ENCODE data around the gene CTNNA3.

Gene CTNNA3

DNA sequence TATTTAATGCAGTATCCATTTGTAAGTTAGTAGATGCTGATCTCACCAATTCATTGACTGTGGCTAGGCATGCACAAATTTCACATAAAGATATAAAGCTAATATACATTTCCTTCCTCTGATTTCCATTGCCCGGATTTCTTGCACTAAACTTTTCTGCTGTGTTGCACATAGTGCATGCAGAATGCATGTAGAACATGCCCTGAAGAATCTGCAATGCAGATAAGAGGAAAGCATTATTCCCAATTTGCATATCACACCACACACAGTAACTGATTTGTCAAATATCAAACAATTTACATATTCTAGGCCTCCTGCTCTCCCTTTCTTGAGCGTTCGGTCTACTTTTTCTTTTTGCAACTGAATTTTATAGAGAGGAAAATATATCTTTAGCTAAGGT, 646.0 kb downstream of the CTNNA3 start:
- in situ Hi-C loops (cut with MboI; ENCODE audit: low sequenced_read_pairs): no loop called here

DNA sequence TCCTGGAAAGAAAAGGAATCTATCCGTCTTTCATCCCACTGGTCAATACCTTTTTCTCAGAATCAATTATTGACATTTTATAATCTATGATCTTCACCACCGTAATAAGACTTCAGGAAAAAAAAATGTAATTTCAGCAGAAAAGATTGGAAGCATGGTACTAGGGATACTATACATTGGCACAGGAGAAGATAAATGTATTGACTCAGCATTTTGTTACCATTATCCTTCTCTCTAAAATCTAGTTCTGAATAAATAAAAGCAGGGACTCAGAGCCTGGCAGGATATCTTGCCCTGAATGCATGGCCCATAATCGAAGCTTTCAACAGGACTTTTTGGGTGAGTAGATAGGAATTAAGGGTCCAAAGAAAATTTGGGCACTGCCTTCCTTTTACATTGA, 649.5 kb downstream of the CTNNA3 start:
- in situ Hi-C loops (cut with MboI; ENCODE audit: low sequenced_read_pairs): no loop called here

DNA sequence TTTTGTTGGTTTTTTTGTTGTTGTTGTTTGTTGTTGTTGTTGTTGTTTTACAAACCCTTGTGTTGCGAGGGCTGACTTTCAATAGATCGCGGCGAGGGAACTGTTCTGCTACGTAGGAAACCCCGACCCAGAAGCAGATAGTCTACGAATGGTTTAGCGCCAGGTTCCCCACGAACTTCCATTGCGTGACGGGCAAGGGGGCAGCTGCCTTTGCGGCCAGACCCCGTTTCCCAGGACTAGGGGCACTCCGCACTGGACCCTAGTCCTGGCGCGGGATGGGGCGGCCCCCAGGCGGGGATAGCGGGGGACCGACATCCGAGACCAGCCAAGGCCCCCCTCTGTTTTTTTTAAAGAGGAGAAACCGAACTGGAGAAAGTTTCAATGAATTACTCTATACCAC, 650.6 kb downstream of the CTNNA3 start:
- in situ Hi-C loops (cut with MboI; ENCODE audit: low sequenced_read_pairs): no loop called here

DNA sequence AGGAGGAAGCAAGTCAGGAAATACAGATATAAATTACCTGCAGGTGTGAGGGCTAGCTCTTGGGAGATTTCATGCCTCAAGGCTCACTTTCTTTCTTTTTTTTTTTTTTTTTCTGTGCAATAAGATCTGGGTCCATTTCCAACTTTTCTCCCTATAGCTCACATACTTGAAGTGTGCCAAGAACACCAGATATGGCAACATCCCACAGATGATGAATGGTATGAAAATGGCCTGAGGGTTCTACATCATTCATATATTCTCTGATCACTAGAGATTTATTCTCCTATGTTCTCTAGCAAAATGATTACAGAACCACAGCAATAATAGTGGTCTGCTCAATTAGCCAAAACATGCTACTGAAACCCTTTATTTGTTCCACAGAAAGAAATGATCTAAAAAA, 653.0 kb downstream of the CTNNA3 start:
- in situ Hi-C loops (cut with MboI; ENCODE audit: low sequenced_read_pairs): no loop called here

DNA sequence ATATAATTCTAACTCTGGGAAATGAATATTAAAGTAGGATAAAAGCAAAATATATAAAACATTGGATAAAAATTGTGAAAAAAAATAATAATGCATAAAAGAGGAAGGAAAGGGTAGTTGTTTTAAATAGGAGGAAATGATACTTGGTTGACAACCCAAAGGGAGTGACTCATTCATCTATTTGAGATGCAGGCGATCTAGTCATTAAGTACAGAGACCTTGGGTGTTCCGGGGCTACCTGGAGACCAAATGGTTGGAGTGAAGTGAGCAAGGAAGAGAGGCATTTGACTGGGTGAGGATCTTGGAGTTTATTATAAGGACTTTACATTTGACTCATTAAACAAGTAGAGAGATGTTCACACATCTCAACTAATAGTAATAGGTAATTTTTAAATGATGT, 659.2 kb downstream of the CTNNA3 start:
- in situ Hi-C loops (cut with MboI; ENCODE audit: low sequenced_read_pairs): no loop called here

DNA sequence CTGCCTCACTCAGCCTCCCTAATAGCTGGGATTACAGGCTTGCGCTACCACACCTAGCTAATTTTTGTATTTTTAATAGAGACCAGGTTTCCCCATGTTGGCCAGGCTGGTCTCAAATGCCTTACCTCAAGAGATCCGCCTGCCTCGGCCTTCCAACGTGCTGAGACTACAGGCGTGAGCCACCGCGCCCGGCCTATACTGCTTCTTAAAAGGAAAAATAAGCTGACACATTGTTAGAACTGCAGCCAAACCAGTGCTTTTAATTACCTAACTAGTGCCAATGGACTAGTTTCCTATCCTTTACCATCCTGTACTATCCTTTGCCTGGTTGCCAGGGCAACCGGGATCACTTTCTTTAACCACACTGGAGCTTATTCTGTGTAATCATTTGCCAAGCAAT, 662.1 kb downstream of the CTNNA3 start:
- in situ Hi-C loops (cut with MboI; ENCODE audit: low sequenced_read_pairs): no loop called here

DNA sequence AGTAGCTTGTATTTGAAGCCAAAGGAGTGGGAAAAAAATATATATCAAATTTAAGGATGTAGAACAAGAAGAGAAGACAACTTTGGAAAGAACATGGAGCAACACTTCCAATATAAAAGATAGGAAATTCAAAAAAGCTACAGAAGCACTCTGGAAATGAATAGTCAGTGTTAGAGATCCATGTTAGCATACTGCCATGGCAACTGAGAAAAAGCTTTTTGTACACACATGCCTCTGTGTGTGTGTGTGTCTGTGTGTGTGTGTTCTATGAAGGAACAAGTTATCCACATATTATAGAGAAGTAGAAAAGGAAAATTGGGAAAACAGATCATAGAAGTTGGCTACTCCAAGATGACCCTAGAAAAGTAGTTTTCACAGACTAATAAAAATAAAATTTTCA, 673.9 kb downstream of the CTNNA3 start:
- in situ Hi-C loops (cut with MboI; ENCODE audit: low sequenced_read_pairs): no loop called here

DNA sequence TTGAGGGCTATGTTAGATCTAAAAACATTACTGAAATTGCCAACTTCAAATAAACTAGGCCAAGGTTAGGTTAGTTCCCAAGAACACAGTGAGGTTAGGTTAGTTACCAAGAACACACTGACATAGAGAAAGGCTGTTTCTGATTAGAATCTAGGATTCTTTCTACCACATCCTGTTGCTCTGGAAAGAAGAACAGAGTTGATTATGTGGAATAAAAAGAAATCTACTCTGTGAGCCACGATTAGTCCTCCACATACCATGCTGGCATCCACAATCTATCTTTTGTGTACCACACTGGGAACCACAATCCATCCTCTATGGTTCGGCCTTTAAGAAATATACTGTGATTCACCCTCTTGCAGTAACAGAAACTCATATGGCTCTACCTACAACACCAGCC, 678.8 kb downstream of the CTNNA3 start:
- in situ Hi-C loops (cut with MboI; ENCODE audit: low sequenced_read_pairs): no loop called here

DNA sequence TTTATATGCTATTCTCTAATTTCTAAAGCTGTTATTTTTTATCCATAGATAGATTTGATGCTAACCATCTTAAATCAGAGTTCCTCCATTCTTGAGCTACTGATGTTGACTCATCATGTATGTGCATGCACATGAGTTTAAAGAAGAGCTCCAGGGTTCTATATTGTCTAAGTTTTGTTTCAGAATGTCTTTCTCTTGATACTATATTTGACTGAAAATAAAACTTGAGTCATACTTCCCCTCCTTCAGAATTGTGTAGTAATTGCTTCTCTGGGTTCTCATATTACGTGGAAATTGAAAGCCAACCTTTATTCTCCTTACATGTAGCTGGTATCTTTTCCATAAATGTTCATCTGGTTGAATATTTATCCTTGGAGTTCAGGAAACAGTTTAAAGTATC, 680.8 kb downstream of the CTNNA3 start:
- in situ Hi-C loops (cut with MboI; ENCODE audit: low sequenced_read_pairs): no loop called here

DNA sequence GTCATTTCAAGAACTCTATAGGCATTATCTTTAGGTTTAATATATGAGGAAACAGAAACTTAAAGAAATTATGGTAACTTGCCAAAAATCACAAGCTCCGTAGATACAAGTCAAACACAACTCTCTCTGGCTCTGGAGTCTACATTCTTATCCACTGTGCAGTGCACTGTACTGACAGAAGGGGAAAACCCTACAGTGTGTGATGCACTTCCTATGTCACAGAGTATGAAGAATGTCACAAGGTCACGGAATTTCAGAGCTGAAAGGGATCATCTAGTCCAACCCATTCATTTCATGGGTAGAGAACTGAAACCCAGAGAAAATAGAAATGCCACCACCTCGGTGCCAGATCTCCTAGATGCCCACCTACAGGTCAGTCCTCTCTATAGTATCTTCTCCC, 684.0 kb downstream of the CTNNA3 start:
- in situ Hi-C loops (cut with MboI; ENCODE audit: low sequenced_read_pairs): no loop called here

DNA sequence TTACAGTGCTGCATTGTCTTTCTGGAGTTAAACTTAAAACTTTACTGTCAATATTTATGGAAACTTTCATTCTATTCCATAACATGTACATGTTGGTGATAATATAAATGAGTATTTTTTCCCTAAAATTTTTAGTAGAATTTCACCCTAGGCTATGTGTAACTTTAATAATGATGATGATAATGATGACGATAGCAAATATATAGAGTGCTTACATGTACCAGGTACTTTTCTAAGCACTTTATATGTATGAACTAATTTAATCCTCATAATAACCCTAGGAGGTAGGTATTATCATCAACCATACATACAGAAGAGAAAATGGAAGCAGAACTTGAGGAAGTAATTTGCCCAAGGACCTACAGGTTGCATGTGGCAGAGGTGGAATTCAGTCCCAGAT, 684.5 kb downstream of the CTNNA3 start:
- in situ Hi-C loops (cut with MboI; ENCODE audit: low sequenced_read_pairs): no loop called here

DNA sequence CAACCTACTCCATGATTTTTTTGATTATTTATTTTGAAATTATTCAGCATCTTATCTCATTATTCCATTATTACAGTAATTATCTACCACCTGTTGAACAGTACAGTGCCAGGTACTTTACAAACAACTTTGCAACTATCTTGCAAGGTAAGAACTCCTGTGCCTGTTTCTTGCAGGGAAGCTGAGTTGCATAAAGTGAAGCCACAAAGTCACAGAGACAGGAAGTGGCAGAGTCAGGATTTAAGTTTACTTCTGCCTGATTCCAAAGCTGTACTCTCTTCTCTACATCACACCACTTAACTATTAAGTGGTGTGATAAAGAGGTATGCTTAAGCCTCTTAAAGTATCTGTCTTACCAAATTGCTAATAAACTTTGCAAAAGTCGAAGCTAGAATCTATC, 690.0 kb downstream of the CTNNA3 start:
- in situ Hi-C loops (cut with MboI; ENCODE audit: low sequenced_read_pairs): no loop called here

DNA sequence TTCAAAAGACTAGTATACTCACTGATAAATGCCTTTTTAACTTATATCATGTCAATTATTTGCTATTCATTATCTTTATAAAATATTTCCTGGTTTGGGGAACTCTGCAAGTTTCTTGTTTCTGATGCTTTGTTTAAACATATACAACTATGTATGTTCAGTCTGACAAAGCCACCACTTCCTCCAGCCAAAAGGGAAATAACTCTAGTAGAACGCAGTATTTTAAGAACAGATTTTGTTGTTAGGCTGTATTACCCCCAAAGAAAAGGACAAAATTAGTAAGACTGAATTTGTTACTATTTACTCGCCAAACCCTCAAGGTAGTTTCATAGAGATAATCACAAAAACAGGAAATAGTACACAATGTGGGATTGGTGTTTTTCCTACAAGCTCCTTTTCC, 691.3 kb downstream of the CTNNA3 start:
- in situ Hi-C loops (cut with MboI; ENCODE audit: low sequenced_read_pairs): no loop called here

DNA sequence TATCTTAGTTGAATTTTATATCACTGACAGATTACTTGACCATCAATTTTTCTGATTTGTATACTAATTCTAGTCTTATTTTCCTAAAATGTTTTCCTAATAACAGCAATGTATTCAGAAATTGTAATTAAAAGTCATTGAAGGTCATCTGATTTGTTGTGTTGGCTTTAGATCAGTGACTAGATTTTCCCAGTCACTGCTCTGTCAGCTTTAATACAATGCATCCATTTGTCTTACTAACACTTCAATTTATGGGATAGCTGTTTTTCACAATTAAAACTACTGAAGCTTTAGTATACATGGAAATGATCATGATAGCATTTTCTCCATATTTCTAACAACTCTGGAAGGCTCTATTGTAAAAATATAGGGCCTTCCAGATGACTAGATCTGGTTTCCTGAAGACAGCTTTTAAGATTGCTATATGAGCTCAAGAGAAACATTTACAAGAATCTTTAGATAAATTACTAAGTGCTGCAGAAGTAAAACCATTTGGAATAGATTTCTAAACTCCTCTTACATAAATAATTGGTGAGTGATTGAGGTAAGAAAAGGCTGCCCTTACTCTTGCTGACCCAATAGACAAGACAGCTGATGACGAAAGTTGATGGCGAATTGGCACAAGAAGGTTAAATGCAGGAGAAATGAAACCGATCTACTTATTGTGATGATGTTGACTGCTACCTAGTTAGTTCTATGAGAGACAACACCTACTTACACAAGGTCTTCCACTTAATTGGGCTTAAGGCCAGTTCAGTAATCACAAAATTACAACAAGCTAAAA, 696.0 kb downstream of the CTNNA3 start:
- in situ Hi-C loops (cut with MboI; ENCODE audit: low sequenced_read_pairs): no loop called here

DNA sequence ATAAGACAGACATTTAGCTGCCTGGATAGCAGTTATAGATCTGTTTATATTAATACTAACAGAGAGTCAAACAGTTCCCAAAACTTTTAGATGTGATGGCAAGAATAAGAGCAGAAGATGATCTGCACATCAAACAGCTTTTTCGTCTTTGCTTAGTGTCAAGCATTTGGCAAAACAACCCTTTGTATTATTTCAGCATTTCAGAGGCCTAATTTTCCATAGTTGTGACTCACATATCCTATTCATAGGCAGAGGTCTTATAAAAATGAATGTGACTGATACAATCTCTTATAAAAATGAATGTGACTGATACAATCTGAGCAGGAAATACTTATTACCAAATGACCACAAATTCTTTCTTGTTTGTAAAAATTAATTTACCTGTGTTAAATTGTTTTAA, 699.0 kb downstream of the CTNNA3 start:
- in situ Hi-C loops (cut with MboI; ENCODE audit: low sequenced_read_pairs): no loop called here

DNA sequence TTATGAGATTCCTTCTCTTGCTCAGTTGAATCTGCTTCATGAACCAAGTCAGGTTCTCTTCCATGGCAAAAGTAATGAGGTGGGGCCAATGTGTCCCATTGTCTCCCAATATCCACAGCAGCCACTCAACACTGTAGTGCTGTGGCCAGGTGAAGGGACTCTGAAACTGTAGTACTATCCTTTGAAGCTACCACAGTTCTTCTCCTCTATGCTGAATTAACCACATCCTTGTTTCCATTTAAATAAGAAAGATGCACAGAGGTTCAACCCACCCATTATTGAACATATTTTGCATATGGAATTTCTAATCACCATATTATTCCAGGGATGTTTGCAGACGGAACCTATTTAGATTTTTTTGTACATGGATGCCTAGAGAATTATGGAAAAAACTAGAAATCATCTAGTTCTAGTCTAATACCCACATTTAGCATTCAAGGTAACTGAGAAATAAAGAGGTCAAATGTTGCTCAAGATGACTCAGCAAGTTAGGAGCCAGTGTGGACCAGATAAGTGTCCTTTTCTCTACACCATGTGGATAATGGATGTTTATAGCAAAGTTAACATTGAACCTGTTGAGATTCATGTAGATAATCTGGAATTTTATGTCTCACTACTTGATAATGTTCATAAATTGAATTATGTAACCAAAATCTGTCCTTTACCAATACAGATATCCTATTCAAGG, 705.7 kb downstream of the CTNNA3 start:
- in situ Hi-C loops (cut with MboI; ENCODE audit: low sequenced_read_pairs): no loop called here

DNA sequence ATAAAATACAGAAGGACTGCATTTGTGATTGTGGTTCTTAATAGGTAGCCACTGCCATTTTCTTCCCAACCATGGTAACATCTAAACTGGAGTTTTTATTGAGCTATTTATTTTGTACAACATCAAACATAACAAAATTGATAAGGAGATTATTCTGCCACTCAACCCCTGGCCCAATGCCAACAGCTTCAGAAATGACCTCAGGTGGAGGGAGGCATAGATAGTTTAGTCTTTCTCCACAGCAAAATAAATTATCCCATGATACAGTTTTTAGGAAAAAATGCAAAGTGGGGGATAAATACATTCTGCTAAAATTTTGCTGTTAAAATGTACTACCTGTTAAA, 712.5 kb downstream of the CTNNA3 start:
- in situ Hi-C loops (cut with MboI; ENCODE audit: low sequenced_read_pairs): no loop called here

DNA sequence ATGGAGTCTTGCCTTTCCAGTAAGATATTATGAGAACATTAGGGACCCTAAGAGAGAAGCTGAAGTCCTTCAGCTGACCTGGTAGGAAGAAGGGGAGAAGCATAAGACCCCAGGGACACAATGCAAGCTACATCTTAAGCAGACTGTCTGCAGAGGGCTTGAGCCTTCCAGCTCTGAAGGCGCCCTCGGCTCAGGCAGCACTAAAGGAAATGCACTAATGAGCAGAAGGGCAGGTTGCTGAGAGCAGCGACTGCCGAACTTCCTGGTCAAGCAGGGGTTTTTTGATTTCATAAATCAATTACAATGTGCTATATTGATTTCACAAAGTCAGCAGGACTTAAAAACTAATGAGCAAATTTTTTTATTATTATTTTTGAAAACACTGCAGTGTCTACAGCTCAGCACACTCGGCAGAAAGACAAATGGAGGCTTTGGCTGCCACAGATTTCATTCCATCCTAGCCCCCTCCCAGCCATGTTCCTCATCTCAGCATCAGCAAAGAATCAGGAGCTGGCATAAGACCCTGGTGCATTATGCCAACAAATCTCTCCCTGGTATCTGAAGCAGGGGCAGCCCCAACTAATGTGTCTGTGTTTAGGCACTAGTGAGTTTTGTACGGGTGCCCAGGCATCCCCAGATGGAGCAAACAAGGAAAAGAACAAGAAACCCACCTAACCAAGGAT, 713.1 kb downstream of the CTNNA3 start:
- in situ Hi-C loops (cut with MboI; ENCODE audit: low sequenced_read_pairs): no loop called here

DNA sequence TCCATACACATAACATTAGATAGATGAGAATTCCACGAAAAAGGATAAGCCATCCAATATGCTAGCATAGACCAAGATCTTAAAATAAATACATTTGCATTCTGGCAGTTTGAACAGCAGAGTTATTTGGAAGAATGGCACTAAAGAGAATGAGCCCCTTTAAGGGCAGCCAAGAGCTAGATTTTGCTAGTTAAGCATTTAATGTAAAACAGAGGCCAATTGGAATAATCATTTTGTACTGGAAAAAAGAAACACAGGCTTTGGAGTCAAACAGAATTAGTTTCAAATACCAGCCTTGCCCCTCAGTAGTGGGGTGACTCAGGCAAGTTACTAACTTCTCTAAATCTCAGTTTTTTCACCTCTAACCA, 714.0 kb downstream of the CTNNA3 start:
- in situ Hi-C loops (cut with MboI; ENCODE audit: low sequenced_read_pairs): no loop called here

DNA sequence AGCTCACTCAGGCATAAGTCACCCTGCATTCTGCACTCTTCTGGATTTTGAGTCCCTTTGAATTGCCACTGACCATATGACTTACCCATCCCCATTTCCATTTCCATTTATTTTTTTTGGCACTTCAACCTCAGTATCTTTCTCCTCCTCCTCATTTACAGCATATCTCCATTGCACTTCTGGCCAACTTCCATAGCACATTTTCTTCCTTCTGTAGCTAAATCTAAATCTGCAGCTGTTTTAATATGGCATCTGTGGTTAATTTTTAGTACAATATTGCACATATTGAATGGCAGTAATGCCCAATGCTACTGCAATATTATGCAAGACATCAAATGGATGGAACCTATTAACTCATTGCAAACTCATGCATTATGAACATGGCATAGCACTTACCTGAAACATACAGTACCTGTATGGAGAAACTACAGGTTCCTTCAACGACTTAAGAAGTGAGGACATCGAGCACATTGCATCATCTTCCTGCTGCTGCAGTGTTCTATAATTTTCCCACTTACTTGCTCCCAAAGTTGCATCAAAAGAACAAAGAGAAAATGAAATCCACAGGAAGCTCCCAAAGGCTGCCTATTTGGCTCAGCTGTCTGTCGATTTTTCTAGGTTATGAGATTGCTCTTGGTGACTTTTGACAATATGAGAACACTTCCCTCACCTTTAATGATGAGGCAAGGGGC, 714.5 kb downstream of the CTNNA3 start:
- in situ Hi-C loops (cut with MboI; ENCODE audit: low sequenced_read_pairs): no loop called here

DNA sequence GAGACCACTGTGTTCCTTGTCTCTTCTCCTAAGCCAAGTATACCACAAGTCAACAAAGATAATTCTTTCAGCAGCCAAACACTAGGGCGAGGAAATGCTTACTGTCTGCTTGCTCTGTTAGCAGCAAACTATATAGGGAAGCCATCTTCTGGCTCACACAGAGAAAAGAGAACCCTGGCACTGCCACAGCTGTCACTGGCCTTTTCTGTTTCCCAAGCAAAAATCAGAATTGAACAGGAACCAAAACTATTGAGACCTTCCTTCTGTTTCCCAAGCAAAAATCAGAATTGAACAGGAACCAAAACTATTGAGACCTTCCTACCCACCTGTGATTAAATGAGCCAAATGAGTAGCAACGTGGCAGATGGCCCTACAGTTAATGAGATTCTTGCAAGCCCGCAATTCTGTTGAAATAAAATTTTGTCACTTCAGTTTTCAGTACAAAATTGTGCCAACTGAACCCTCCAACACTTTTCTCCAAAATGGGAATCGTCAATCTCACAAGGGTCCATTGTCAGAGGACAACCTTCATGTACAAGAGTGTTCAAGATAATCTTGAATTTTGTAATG, 715.7 kb downstream of the CTNNA3 start:
- in situ Hi-C loops (cut with MboI; ENCODE audit: low sequenced_read_pairs): no loop called here

Measured in hTERT RPE-1 (cell line).